Measurements from ENCODE around the gene NAA25. TPM values are rescaled to one million over a fixed set of nuclear protein-coding genes. Genes with fewer than 3 reads are reported as not detected.
A peak's percentile ranks its signal among the peaks of the same experiment; 100 is the strongest.

Gene NAA25
- total and polyA plus RNA-seq, 2 donors (not counting 1 experiment from before 2014, with no cell fraction given) = 5.9 to 40.8 TPM

DNA sequence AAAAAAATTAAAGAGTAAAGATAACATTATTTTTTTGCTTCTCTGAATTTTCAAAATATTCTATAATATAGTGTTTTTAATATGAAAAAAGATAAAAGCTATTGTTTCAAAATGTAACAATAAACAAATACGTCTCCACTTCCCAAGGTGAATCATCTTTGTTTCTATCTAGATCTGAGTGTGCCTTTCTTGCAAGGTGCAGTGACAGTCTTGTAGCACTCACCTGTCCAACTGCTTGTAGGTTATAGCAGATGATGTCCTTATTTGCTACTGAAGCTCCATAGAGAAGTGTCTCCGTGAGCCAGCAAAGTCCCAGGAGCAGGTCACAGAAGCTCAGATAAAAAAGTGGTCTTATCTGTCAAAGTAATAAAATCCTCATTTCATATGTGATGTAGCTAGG is 117.0 kb downstream of the NAA25 start:
- Histone ChIP-seq H3K9ac (ENCODE audit: low read length) (no peak overlapping the region), H3K9me3 (ENCODE audit: control extremely low read depth in 1 of 3, control insufficient read depth in 2 of 3, insufficient read depth in 1 of 3, low read length in 2 of 3) (no peaks in the 10 kb centered on the region), H3K36me3 (replicated peaks in 1 of 2; ENCODE audit: control extremely low read depth in 1 of 2, control insufficient read depth in 1 of 2, extremely low read depth in 1 of 2, insufficient read depth in 2 of 2, low read length in 1 of 2) (no peaks in the 10 kb centered on the region), H3K4me3 (ENCODE audit: control extremely low read depth in 1 of 5, extremely low read depth in 1 of 5, insufficient read depth in 1 of 5, low read depth in 2 of 5, low read length in 4 of 5) (no peak overlapping the region), H2AFZ (ENCODE audit: insufficient read depth, low read depth, low read length, poor library complexity, severe bottlenecking) (no peak overlapping the region), H3K4me1 (ENCODE audit: control insufficient read depth in 2 of 2, insufficient read depth in 2 of 2, low read length in 2 of 2) (peaks cover 42 to 44% of the 10 kb centered on the region in 2 donors), H4K20me1 (ENCODE audit: control insufficient read depth, insufficient read depth, low read length, poor library complexity, severe bottlenecking) (peaks cover 25% of the 10 kb centered on the region), H3K27me3 (replicated peaks in 1 of 4; ENCODE audit: control extremely low read depth in 1 of 4, control insufficient read depth in 3 of 4, insufficient read depth in 4 of 4, low read length in 3 of 4) (peaks cover 0 to 9% (median 3%) of the 10 kb centered on the region in 4 experiments), H3K79me2 (ENCODE audit: control insufficient read depth, insufficient read depth, low read length) (peaks cover 3% of the 10 kb centered on the region), H3K27ac (ENCODE audit: low read length in 2 of 2) (no peak overlapping the region), H3K4me2 (replicated peaks; ENCODE audit: low read depth, low read length, poor library complexity, severe bottlenecking) (peak overlapping the region; percentile 20)
- ChIA-PET CTCF (interaction anchor here (0.7 kb wide), 2 partner anchors 134 to 362 kb away, joined by 4 read pairs; partner anchors contain the start of gene TRAFD1), POLR2A (interaction anchor here (0.7 kb wide), 1 partner anchor 57 kb away, joined by 5 read pairs; no protein-coding TSS in a partner anchor)
- H3K4me3 Mint-ChIP-seq = peak overlapping the region; percentile 54
- ATAC-seq (ENCODE audit: low read depth) (no peak), DNase-seq (no peak)
- no CpG with 5 or more reads among the region's 2 CpGs for WGBS (ENCODE audit: insufficient coverage)
- H3K9me3 Mint-ChIP-seq (ENCODE audit: insufficient read depth) = no peaks in the 10 kb centered on the region
- peaks cover 18% of the 10 kb centered on the region for H3K27me3 Mint-ChIP-seq
- H3K4me1 Mint-ChIP-seq = peaks cover 42% of the 10 kb centered on the region
- TF ChIP-seq EZH2 (IDR thresholded peaks at IDR 0.05; ENCODE audit: borderline replicate concordance, insufficient read depth, low read depth, low read length, poor library complexity, severe bottlenecking) = no peak
- TF ChIP-seq, protein P1, sequence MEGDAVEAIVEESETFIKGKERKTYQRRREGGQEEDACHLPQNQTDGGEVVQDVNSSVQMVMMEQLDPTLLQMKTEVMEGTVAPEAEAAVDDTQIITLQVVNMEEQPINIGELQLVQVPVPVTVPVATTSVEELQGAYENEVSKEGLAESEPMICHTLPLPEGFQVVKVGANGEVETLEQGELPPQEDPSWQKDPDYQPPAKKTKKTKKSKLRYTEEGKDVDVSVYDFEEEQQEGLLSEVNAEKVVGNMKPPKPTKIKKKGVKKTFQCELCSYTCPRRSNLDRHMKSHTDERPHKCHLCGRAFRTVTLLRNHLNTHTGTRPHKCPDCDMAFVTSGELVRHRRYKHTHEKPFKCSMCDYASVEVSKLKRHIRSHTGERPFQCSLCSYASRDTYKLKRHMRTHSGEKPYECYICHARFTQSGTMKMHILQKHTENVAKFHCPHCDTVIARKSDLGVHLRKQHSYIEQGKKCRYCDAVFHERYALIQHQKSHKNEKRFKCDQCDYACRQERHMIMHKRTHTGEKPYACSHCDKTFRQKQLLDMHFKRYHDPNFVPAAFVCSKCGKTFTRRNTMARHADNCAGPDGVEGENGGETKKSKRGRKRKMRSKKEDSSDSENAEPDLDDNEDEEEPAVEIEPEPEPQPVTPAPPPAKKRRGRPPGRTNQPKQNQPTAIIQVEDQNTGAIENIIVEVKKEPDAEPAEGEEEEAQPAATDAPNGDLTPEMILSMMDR (IDR thresholded peaks at IDR 0.05) = no peak
- H3K27ac Mint-ChIP-seq = no peak overlapping the region
- intact Hi-C loops (cut with micrococcal nuclease) = loop anchor here (5.0 kb wide), 2 partner anchors 36 to 44 kb away; no protein-coding TSS in a partner anchor

DNA sequence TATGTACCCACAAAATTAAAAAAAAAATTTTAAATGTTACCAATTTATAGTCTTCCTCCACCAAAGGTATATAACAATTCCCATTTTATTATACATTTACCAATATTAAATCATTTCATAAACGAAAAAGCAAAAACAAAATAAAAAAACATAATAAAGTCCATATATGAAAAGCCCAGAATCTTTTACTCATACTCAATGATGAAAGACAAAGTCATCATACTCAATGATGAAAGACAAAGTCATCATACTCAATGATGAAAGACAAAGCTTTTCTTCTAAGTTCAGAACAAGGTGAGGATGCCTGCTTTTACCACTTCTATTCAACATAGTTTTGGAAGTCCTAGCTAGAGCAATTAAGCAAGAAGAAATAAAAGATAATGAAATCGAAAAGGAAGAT is 123.8 kb downstream of the NAA25 start:
- Mint-ChIP-seq H3K4me3 (no peak overlapping the region), H3K27me3 (peaks cover 5% of the 10 kb centered on the region), H3K27ac (no peak overlapping the region), H3K9me3 (ENCODE audit: insufficient read depth) (no peaks in the 10 kb centered on the region), H3K4me1 (no peaks in the 10 kb centered on the region)
- no peak for ATAC-seq (ENCODE audit: low read depth)
- no peak overlapping the region for H3K9ac ChIP-seq (ENCODE audit: low read length)
- H3K4me2 ChIP-seq (replicated peaks; ENCODE audit: low read depth, low read length, poor library complexity, severe bottlenecking) = no peak overlapping the region
- TF ChIP-seq, protein P1 (IDR thresholded peaks at IDR 0.05) = no peak
- no peak for TF ChIP-seq EZH2 (IDR thresholded peaks at IDR 0.05; ENCODE audit: borderline replicate concordance, insufficient read depth, low read depth, low read length, poor library complexity, severe bottlenecking)
- peaks cover 4% of the 10 kb centered on the region for H3K79me2 ChIP-seq (ENCODE audit: control insufficient read depth, insufficient read depth, low read length)
- H4K20me1 ChIP-seq (ENCODE audit: control insufficient read depth, insufficient read depth, low read length, poor library complexity, severe bottlenecking) = no peaks in the 10 kb centered on the region
- no peaks in the 10 kb centered on the region for H3K36me3 ChIP-seq (replicated peaks in 1 of 2; ENCODE audit: control extremely low read depth in 1 of 2, control insufficient read depth in 1 of 2, extremely low read depth in 1 of 2, insufficient read depth in 2 of 2, low read length in 1 of 2)
- H3K4me3 ChIP-seq (ENCODE audit: control extremely low read depth in 1 of 5, extremely low read depth in 1 of 5, insufficient read depth in 1 of 5, low read depth in 2 of 5, low read length in 4 of 5) = no peak overlapping the region
- no CpG with 5 or more reads among the region's 2 CpGs for WGBS (ENCODE audit: insufficient coverage)
- no peaks in the 10 kb centered on the region for H3K27me3 ChIP-seq (replicated peaks in 1 of 4; ENCODE audit: control extremely low read depth in 1 of 4, control insufficient read depth in 3 of 4, insufficient read depth in 4 of 4, low read length in 3 of 4)
- H3K27ac ChIP-seq (ENCODE audit: low read length in 2 of 2) = no peak overlapping the region
- intact Hi-C loops (cut with micrococcal nuclease) = no loop called here
- H3K9me3 ChIP-seq (ENCODE audit: control extremely low read depth in 1 of 3, control insufficient read depth in 2 of 3, insufficient read depth in 1 of 3, low read length in 2 of 3) = no peaks in the 10 kb centered on the region
- POLR2A ChIA-PET = no interaction called here
- H2AFZ ChIP-seq (ENCODE audit: insufficient read depth, low read depth, low read length, poor library complexity, severe bottlenecking) = no peak overlapping the region
- CTCF ChIA-PET = interaction anchor here (0.6 kb wide), 1 partner anchor 220 kb away, joined by 3 read pairs; no protein-coding TSS in a partner anchor
- H3K4me1 ChIP-seq (ENCODE audit: control insufficient read depth in 2 of 2, insufficient read depth in 2 of 2, low read length in 2 of 2) = no peaks in the 10 kb centered on the region
- DNase-seq = no peak

Data from B cell (primary cell).